Nephron progenitor cell (in vitro differentiated cells): ENCODE measurements around the gene ALPL.

Source experiments
- DNase-seq: peaks from one replicate; pipeline ENCODE4 v3.0.0; 2021
- H3K27ac Mint-ChIP-seq: 2 replicates; pipeline ENCODE4 v1.8.0; 2021; ENCODE audit warnings: mild to moderate bottlenecking, moderate library complexity, mixed read lengths
- H3K27me3 Mint-ChIP-seq: 2 replicates; pipeline ENCODE4 v1.8.0; 2021; ENCODE audit warnings: mild to moderate bottlenecking, low read depth, mixed read lengths; ENCODE audit not compliant: poor library complexity
- H3K36me3 Mint-ChIP-seq: 2 replicates; pipeline ENCODE4 v1.8.0; 2021; ENCODE audit warnings: low read depth, mixed read lengths
- H3K4me1 Mint-ChIP-seq: 2 replicates; pipeline ENCODE4 v1.8.0; 2021; ENCODE audit warnings: mixed read lengths
- H3K4me3 Mint-ChIP-seq: 2 replicates; pipeline ENCODE4 v1.8.0; 2021; ENCODE audit warnings: mild to moderate bottlenecking, moderate library complexity, mixed read lengths
- H3K9me3 Mint-ChIP-seq: 2 replicates; pipeline ENCODE4 v1.8.0; 2021; ENCODE audit warnings: mild to moderate bottlenecking, moderate library complexity, mixed read lengths
- CTCF ChIP-seq: fragments of 200-600 bp; sonication (generic); IDR thresholded peaks from 2 replicates; pipeline ENCODE4 v1.5.0; 2021; ENCODE audit warnings: antibody characterized with exemption

The ALPL gene

GRCh38 chr1:21617126-21617738, 108.0 kb downstream of the ALPL start:
- no peak for TF ChIP-seq CTCF
- Mint-ChIP-seq H3K9me3 (no peaks in the 10 kb centered on the region), H3K27me3 (peaks cover 42% of the 10 kb centered on the region), H3K27ac (no peak overlapping the region), H3K4me1 (peaks cover 23% of the 10 kb centered on the region), H3K36me3 (no peaks in the 10 kb centered on the region), H3K4me3 (no peak overlapping the region)
- no peak for DNase-seq

GRCh38 chr1:21618059-21618458, 108.8 kb downstream of the ALPL start:
- peaks cover 23% of the 10 kb centered on the region for H3K4me1 Mint-ChIP-seq

GRCh38 chr1:21618561-21619374, 109.5 kb downstream of the ALPL start:
- Mint-ChIP-seq H3K9me3 (no peaks in the 10 kb centered on the region), H3K27ac (no peak overlapping the region), H3K4me1 (peaks cover 23% of the 10 kb centered on the region), H3K4me3 (no peak overlapping the region), H3K27me3 (peaks cover 54% of the 10 kb centered on the region), H3K36me3 (no peaks in the 10 kb centered on the region)
- DNase-seq: no peak
- no peak for TF ChIP-seq CTCF

More at GRCh38 chr1:21618059-21618458, 108.8 kb downstream of the ALPL start:
- no peaks in the 10 kb centered on the region for H3K9me3 Mint-ChIP-seq
- no peak for DNase-seq
- H3K27ac Mint-ChIP-seq: no peak overlapping the region
- no peak overlapping the region for H3K4me3 Mint-ChIP-seq
- H3K36me3 Mint-ChIP-seq: no peaks in the 10 kb centered on the region
- peaks cover 48% of the 10 kb centered on the region for H3K27me3 Mint-ChIP-seq
- no peak for TF ChIP-seq CTCF

- H3K4me3 Mint-ChIP-seq: no peak overlapping the region
- no peaks in the 10 kb centered on the region for H3K9me3 Mint-ChIP-seq
- peaks cover 23% of the 10 kb centered on the region for H3K4me1 Mint-ChIP-seq
- no peak overlapping the region for H3K27ac Mint-ChIP-seq
- no peak for DNase-seq
- TF ChIP-seq CTCF: no peak
- H3K27me3 Mint-ChIP-seq: peaks cover 61% of the 10 kb centered on the region
- H3K36me3 Mint-ChIP-seq: no peaks in the 10 kb centered on the region
These were observed 110.2 kb downstream of the ALPL start for GRCh38 chr1:21619375-21619947.

GRCh38 chr1:21620011-21620410, 110.8 kb downstream of the ALPL start:
- Mint-ChIP-seq H3K9me3 (no peaks in the 10 kb centered on the region), H3K36me3 (no peaks in the 10 kb centered on the region), H3K27me3 (peaks cover 64% of the 10 kb centered on the region), H3K4me3 (no peak overlapping the region), H3K4me1 (peaks cover 23% of the 10 kb centered on the region), H3K27ac (no peak overlapping the region)
- TF ChIP-seq CTCF: no peak
- no peak for DNase-seq
